HG03575 (cell line): ENCODE data around the gene MEST.

Experiments
- ATAC-seq: cut with Tn5 transposase; IDR thresholded peaks from one replicate; pipeline ENCODE4 v1.9.1; 2021; ENCODE audit not compliant: unreplicated experiment, insufficient number of reproducible peaks, low FRiP score; ENCODE audit errors: extremely low read depth

MEST gene

DNA sequence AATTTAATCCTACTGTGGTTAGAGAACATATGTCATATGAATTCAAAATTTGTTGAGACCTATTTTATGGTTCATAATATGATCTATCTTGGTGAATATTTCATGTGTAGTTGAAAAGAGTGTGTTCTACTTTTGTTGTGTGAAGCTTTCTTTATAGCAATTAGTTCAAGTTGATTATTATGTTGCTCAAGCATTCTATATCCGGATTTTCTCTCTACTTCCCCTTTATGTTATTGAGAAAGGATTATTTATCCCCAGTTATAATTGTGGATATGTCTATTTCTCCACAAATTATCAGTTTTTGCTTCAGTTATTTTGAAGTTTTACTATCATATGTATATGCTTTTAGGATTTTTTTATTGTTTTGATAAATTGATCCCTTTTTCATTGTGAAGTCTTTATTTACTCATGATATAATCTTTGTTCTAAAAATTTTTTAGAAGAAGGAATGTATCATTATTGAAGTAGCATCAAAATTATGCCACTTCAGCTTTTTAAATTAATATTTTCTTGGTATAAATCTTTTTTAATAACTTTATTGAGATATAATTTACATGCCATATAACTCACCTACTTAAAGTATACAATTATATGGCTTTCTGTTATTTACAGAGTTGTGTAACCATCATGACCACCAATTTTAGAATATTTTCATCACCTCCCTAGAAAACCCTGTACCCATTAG lies 12.0 kb upstream of the MEST start:
- ATAC-seq = no peak

DNA sequence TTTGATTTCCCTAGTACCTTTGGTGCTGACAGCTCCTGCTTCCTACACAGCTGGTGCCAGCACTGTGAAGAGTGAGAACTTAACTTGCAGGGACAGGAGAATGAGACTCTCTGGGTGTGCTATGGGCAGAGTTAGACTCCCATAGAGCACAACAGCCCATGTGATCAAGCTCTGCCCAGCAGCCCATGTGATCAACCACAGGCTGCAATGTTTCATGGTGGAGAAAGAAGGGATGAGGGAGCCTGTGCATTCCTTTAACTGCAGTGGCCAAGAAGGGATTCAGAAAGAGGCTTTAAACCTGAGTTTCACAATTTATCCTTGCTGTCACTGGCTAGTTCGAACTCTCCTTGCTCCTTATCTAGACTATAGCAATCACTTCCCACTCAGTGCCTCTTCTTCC lies 10.0 kb upstream of the MEST start:
- no peak for ATAC-seq

DNA sequence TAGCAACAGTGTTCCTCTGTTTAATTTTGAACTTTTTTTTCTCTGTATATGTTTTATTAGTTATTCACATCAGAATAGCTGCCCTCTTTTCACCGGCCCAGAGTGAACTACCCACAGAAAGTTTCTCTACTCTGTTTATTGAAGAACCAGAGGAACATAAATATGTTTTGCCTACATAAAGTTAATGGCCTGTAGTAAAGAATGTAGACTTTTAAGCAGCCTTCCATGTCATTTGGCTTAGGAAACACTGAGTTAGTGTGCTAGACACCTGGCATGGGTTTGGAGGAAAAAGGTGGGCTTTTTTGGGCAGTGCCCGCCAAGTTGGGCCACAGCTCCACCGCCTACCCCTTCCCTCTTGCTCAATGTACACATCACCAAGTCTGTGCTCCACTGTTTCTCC lies 8.9 kb upstream of the MEST start:
- no peak for ATAC-seq

DNA sequence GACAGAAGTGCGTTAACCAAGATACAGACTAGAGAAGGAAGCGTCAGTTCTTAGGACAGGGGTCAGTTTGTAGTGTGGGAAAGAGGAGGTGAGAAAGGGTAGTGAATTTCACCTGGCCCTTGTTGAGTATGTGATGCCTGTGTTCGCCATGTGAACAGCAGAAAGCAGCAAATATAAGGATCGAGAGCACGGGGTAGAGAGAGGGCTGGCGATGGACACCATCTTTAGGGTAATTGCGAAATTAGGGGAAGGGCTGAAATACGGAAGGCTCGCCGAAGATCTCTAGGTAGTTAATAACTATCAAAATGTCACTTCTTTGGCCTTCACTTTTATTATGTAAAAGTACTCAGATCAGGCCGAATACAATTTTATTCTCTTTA lies 6.2 kb upstream of the MEST start:
- no peak for ATAC-seq

DNA sequence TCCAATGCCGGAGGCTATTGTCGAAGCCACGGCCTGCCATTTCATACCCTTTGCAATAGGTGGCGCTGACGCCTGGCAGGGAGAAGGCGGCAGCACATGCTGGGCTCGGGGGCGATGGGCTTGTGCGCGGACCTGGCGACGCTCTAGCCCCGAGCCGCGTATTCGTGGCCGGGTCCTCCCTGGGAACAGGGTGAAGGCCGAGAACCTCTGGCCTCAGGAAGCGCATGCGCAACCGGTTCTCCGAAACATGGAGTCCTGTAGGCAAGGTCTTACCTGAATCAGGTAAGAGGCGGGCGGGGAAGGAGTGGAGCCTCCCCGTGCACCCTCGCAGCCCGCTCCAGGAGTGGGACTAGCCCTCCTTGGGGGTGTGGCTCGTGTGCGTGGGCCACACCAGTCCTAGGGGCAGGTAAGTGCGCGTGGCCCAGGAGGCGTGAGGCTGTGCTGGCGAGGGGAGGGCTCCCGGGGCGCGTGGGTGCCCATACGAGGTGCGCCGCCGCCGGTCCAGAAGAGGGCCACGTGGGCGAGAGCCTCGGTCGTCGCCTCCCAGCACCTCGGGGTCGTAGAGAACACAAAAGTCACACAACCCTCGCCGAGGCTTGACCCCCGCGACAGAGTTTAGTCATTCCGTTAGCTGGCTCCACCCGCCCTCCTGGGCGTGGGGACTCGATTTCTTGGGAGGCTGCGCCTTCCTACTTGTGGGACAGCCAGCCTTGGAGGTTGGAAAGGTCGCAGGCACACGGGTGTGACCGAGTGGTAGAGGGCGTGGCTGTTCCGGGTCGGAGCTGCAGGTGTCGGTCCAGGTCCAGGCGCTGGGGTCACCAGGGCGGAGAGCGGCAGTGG lies 5.6 kb upstream of the MEST start:
- no peak for ATAC-seq

DNA sequence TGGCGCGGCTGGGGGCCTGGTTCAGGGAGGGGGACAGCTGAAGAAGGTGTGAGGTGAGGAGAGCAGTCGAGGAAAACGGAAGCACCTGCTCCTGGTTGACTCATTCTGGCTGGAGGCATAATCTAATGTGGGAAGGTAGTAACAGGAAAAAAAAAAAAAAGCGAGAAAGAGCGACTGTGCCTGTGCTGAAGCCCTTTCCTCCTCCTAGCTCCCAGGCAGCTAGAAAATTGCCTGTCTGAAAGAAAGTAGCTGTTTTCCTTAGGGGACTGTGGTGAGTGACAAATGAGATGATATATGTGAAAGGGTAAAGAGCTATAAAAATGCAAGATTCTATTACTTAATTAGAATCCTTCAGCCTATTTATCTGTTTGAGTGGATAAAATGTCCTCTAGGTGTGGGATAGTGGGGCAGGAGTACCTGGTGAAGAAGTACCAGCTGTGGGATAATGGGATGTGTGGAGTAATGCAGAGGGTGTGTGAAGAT lies 4.9 kb upstream of the MEST start:
- ATAC-seq = no peak

DNA sequence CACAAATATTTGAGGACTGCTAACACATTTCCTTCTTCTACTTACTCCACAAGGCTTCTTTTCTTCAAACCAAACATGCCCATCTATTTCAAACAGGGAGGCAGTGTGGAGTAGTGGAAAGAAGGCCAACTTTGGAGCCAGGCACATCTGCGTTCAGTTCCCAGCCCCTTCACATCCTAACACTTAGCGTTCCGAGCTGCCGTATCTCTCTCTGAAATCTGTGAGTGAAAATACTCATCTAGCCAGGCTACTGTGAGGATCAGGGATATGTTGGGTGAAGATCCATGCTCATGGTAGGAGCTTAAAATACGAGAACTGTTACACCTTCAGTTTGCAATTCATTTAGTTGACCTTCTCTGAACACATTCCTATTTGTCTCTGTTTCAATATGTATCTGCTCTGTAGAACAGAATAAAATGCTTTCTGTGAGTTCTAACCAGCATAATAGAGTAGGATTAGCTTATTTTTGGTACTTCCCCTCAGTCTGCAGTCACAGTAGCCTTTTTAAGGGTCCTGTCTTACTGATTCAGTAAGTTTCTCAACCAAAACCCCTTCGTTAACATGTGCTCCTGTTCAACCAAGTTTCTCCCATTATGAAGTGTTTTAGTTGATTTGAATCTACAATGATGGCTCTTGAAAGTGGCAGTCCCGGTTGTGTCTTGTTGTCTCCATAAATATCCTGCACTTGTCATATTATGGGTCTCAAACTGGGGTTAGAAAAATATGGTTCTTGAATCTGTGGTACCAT lies 3.3 kb upstream of the MEST start:
- ATAC-seq = no peak

DNA sequence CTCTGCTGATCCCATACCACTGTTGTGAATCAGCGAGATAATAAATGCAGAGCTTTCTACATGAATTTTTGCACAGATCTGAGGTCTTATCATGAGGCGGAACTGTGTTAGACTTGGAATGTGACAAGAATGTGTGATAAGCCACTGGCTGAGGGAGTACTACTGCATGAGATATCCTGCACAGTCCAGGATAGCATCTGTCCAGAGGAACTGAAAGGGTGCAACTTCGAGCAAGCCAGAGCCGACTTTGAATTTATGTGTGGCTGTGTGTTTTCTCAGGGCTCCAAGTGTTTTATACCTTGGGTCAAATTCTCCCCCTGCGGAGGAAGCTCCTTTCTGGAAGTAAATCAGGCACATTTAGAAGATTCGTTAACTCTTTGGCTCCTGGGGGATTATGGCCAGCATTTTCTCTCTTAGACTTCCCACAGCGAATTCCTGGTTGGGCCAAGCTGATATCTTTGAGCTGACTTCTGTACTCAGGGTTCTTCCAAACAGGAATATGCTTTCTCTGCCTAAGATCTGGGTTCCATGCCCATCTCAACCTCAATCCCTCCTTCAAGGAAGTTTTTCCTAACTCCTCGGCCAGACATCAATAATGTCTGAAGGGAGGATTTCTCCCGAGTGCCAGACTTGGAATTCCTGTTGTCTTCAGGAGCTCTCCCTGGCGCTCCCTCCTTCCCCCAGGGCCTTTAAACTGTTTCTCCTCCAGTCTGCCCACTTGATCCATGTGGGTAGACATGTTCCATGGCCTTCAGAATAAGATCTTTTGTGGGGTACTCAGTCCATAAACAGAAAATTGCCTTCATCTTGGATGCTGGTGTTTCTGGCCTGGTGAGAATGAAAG lies 2.5 kb upstream of the MEST start:
- no peak for ATAC-seq

DNA sequence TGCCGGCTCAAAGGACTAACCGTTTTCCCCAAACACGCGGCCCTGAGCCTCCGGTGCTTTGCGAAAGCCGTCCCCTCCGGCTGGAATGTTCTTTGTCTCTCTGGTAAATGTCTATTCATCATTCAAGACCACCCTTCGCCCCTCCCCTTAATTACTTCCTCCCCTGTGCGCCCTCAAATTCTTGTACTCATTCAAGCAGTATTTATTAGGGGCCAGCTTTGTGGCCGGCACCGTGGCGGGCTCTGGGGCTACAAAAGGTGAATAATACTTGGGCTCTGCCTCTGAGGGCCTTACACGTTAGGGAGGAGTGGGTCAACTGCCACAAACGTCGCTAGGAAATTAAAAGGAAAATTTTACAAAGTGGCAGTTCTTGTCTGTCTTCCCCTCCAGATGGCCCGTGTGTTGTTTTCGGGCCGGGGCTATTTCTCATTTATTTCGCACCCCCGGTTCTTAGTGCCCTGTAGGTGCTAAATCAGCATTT lies 1.5 kb upstream of the MEST start:
- no peak for ATAC-seq

DNA sequence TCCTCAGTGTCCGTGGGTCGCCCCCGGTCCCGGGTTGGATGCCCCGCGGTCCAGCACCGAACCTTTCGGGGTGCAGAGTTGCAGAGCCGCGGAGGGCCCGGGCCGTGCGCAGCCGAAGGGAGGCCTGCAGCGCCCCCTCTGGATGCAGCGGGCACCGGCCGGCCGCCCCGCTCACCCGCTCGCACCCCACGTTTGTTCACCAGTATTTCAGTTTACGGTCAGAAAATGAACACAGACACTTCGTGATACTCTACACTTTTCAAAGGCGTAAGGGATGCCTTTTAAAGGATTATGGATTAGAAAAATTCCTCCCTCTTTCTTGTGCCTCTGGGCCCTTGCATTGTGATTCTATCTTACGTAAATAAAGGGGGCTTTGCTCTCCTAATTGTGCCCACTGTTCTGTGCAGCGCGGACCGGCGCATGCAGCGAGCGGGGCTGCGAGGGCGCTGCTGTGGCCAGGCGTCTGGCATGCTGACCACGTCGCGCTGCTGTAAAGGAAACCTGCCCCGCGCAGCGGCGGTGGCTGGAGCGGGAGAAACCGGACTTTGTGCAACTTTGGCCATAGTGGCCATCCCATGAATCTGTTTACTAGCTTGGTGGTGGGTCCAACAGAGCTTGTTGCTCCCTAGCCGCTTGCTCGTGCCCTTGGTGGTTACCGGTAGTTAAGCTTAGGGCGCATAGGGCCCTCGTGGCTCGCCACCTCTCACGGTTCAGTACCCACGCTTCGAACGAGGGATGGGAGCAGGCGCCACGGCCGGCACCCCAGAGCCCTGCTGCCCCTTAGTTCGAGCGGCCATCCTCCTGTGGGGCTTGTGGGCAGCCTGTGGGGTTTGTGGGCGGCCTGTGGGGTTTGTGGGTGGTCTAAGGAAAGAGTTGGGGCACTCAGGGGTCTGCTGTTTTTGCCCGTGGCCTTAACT lies 739 bp upstream of the MEST start:
- ATAC-seq = no peak

DNA sequence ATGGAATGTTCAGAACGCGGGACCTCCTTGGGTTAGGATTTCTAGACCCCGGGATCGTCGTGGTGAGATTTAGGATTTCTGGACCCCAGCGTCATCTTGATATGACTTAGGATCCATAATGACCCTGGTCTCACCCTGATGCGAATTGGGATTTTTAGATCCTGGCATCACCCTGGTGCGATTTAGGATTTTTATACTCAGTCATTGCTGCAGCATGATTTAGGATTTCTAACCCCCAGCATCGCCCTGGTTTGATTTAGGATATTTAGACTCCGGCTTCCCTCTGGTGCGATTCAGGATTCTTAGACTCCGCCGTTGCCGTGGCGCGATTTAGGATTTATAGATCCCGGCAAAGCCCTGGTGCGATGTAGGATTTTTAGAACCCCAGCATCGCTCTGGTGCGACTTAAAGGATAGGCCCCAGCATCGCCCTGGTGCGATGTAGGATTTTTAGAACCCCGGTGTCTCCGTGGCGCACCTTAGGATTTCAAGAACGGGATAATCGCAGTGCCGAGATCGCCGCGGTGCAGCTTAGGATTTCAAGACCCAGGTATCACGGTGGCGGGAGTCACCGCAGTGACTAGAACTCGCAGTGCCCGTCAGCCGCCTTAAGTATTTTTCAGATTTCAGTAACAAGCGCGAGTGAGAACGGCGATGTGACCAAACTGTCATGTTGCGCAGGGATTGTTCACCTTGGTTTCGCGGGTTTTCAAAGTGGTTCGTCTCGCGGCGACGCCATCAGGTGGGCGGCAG lies 814 bp downstream of the MEST start:
- ATAC-seq = no peak

DNA sequence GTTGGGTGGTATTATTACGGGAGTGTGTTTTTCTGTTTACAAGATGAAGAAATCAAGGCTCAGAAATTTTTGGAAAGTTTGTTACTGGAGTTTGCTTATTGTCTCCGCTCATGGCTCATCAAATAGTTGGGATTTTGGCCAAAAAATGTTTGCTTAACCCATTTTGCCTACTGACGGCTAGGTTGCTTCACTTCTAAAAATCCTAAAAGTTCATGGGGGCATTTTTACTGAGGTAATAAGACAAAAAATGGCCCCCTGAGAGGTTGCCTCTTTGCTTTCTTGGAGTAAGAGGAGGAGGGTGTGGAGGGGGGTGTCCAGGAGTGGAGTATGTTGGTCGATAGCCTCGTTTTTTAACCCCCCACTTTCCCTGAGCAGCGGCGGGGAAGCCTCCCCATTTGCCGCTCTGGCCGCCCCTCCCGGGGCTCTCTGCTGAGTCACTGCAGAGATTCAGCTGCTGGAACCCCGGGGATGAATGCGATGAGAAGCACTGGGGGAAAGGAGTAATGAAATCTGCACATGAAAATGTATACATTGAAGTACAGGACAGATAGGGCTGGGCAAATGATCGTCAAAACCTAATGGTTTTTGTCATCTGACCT lies 1.5 kb downstream of the MEST start:
- no peak for ATAC-seq

DNA sequence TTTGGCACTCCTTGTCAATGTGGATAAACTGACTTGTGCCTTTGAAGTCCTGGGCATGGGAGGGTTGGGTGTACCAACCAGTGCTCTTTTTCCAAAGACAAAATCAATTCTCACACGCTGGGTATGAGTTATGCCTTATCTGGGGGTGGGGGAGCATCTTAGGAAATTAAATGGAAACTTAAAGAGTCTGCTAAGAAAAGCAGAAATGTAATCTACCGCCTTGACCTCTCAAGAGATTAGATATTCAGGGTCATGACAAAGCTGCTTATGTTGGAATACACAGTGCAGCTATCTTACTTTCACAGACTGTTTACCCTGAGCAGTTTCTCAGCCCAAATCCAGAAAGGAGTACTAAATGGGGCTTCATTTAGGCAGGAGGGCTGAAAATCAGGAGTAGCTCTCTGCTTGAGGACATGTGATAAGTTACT lies 2.6 kb downstream of the MEST start:
- ATAC-seq = no peak

DNA sequence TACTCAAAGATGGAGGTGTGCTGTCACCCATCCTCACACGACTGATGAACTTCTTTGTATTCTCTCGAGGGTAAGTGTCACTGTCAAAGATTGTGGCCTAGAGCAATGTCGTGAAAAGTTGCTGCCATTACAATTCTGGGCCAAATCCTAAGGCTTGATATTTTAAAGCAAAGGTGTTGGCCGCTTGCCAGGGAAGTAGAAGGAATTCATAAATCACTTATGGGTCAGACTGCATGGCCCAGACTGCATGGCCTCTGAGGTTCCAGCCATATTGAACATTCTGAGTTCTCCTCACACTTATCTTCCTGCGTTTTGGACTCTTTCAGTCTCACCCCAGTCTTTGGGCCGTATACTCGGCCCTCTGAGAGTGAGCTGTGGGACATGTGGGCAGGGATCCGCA lies 8.6 kb downstream of the MEST start:
- ATAC-seq = no peak

DNA sequence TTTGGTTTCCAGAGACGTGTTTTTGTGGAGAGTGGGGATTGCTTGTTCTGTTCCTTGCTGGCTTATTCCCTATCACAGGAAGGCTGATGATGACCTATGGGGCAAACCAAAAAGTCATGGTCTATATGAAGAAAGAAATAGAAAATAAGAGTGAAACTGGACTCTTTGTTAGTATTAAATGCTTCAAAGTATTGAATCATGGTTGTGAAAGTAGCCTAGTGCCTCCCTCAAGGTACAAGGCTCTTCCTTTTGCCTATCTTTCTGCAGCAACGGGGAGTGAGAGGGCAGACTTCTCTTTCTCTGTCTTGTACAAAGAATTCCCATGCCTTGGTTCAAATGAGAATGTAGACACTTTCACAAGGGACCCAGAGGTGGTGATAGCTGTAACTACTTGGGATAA lies 9.0 kb downstream of the MEST start:
- no peak for ATAC-seq

DNA sequence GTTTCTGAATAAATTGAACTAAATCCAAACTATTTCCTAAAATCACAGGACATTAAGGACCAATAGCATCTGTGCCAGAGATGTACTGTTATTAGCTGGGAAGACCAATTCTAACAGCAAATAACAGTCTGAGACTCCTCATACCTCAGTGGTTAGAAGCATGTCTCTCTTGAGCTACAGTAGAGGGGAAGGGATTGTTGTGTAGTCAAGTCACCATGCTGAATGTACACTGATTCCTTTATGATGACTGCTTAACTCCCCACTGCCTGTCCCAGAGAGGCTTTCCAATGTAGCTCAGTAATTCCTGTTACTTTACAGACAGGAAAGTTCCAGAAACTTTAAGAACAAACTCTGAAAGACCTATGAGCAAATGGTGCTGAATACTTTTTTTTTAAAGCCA lies 13.9 kb downstream of the MEST start:
- ATAC-seq = no peak

DNA sequence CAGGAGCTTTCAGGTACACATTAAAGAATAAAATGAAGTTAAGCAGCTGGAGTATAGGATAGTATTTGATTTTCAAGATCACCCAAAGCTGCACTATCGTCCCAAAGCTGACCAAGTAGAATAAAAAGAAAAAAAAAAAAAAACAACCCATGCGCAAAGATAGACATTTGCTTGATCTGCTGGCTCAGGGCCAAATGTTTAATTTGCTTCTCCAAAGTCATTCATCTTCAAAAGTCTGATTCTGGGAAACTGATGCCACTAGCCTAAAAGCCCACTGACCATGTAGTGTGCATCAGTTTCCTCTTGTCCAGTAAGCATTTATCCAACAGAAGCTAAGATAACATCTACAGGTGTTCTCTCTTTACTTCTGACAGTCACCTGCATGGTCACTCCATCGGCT lies 14.5 kb downstream of the MEST start:
- ATAC-seq = no peak
